Lower leg skin (tissue), 4 donors: Measurements from ENCODE around the gene SCGN. TPM values are rescaled to one million over a fixed set of nuclear protein-coding genes. Genes with fewer than 3 reads are reported as not detected.

Experiments used
- DNase-seq, 2 donors: peaks; one replicate each; pipeline ENCODE4 v3.0.0-alpha.2; 2019; ENCODE audit warnings: low spot score in 2 of 2
- H3K4me3 ChIP-seq: fragments of 200-600 bp; sonication (generic); 2 replicates; pipeline ENCODE4 v1.5.1; 2017; ENCODE audit warnings: mild to moderate bottlenecking, low read depth; ENCODE audit not compliant: poor library complexity, severe bottlenecking
- POLR2A ChIP-seq, 2 donors: fragments of 450-650 bp; IDR thresholded peaks; one replicate each; pipeline ENCODE4 v1.6.1; 2016 to 2017; ENCODE audit warnings: antibody characterized with exemption in 2 of 2, mild to moderate bottlenecking in 1 of 2, moderate library complexity in 1 of 2
- WGBS, 2 donors: methylation state at CpG; one replicate each; pipeline ENCODE4 v1.1.5; 2018; 5-methylcytosine and 5-hydroxymethylcytosine counted together
- intact Hi-C: fragments of 100-400 bp; cut with DNase I; formaldehyde crosslinking; loops from one replicate; pipeline ENCODE4 v1.15.0; 2023; ENCODE audit warnings: low total_unique reads
- total RNA-seq, 4 donors: library from RNA; depleted of rRNA; stranded (reverse); fragments of >200 nt; gene quantifications; one replicate each; pipeline ENCODE4 v1.1.0, GENCODE V29; 2016
- TF ChIP-seq, protein P1 (sequence below), 3 donors: fragments of 450-650 bp; IDR thresholded peaks; one replicate each; pipeline ENCODE4 v1.5.1; 2016; ENCODE audit warnings: antibody characterized with exemption in 3 of 3, mild to moderate bottlenecking in 3 of 3, moderate library complexity in 2 of 3

Gene SCGN
- total RNA-seq, 4 donors from 2014 or later = not detected

DNA sequence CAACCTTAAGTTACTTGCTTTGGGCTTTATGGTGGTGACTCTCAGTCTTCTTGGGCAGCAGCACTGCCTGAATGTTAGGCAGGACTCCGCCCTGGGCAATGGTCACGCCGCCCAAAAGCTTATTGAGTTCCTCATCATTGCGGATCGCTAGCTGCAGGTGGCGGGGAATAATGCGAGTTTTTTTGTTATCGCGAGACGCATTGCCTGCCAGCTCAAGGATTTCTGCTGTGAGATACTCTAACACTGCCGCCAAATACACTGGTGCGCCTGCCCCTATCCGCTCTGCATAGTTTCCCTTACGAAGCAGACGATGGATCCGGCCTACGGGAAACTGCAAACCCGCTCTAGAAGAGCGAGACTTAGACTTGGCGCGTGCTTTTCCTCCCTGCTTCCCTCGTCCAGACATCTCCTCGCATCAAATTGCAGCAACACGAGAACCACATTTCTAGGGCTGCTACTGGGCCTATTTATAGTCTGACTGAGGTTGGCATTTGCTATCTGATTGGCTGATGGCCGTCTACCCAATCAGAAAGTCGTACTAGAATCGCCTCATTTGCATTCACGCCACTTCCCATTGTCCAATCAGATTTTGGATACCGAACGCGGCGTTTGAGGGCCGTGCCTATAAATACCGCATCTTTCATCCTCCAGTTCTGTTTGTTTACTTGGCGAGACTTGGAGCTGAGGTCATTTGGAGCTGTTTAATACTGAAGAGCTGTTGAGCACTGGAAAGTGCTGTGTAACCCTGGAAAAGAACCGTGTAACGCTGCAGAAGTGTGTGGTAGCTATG is 74.3 kb downstream of the SCGN start:
- 92 to 94% methylated on average over 37 of the region's 37 CpGs for WGBS, 2 donors

DNA sequence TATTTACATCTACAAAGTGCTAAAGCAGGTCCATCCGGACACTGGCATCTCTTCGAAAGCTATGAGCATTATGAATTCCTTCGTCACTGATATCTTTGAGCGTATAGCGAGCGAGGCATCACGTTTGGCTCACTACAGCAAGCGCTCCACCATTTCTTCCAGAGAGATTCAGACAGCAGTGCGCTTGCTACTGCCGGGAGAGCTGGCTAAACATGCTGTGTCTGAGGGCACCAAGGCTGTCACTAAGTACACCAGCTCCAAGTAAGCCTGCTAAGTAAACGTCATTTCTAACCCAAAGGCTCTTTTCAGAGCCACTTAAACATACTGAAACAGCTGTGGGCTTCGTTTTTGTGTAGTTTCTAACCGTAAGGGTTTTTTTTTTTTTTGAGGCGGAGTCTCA is 75.0 kb downstream of the SCGN start:
- TF ChIP-seq POLR2A (IDR thresholded peaks at IDR 0.05) = no peak
- TF ChIP-seq, protein P1, sequence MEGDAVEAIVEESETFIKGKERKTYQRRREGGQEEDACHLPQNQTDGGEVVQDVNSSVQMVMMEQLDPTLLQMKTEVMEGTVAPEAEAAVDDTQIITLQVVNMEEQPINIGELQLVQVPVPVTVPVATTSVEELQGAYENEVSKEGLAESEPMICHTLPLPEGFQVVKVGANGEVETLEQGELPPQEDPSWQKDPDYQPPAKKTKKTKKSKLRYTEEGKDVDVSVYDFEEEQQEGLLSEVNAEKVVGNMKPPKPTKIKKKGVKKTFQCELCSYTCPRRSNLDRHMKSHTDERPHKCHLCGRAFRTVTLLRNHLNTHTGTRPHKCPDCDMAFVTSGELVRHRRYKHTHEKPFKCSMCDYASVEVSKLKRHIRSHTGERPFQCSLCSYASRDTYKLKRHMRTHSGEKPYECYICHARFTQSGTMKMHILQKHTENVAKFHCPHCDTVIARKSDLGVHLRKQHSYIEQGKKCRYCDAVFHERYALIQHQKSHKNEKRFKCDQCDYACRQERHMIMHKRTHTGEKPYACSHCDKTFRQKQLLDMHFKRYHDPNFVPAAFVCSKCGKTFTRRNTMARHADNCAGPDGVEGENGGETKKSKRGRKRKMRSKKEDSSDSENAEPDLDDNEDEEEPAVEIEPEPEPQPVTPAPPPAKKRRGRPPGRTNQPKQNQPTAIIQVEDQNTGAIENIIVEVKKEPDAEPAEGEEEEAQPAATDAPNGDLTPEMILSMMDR (IDR thresholded peaks at IDR 0.05) = no peak
- no peak overlapping the region for H3K4me3 ChIP-seq
- intact Hi-C loops = no loop called here
- WGBS, 2 donors = 87 to 91% methylated on average over 14 of the region's 14 CpGs
- DNase-seq = no peak

More for the DNA sequence above, 74.3 kb downstream of the SCGN start:
- no peak overlapping the region for H3K4me3 ChIP-seq
- no peak for TF ChIP-seq POLR2A (IDR thresholded peaks at IDR 0.05)
- TF ChIP-seq, protein P1 (IDR thresholded peaks at IDR 0.05) = no peak
- DNase-seq = no peak
- intact Hi-C loops = no loop called here

DNA sequence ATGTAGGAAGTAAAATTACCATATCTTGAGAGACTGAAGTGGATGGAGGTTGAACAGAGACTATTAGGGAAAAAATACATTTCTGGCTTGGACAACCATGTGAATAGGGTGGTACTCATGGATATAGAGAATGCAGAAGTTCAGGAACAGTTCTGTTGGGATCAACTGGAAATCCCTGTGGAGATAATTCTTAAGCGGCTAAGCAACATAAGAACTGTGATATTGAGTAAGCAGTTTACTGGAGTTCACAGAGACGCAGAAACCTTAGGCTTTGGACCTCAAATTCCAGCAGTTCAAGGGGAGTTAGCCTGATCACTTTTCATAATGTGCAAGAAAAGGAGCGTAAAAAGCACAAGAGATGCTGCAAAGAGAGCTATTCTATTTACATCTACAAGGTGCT is 78.9 kb downstream of the SCGN start:
- intact Hi-C loops = no loop called here
- no peak for DNase-seq

DNA sequence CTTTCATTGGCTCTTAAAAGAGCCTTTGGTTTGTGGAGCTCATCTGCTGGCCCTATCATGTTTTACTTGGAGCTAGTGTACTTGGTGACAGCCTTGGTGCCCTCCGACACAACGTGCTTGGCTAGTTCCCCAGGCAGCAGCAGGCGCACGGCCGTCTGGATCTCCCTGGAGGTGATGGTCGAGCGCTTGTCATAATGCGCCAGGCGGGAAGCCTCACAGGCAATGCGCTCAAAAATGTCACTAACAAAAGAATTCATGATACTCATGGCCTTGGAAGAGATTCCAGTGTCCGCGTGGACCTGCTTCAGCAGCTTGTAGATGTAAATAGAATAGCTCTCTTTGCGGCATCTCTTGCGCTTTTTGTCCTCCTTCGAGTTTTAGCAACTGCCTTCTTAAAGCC is 79.7 kb downstream of the SCGN start:
- no peak overlapping the region for H3K4me3 ChIP-seq
- DNase-seq = no peak
- intact Hi-C loops = no loop called here
- TF ChIP-seq, protein P1 (IDR thresholded peaks at IDR 0.05) = no peak
- TF ChIP-seq POLR2A (IDR thresholded peaks at IDR 0.05) = no peak
- 91 to 92% methylated on average over 15 of the region's 15 CpGs for WGBS, 2 donors

More for the DNA sequence above, 78.9 kb downstream of the SCGN start:
- no peak overlapping the region for H3K4me3 ChIP-seq
- 89 to 93% methylated on average over 3 of the region's 3 CpGs for WGBS, 2 donors
- TF ChIP-seq, protein P1 (IDR thresholded peaks at IDR 0.05) = no peak
- no peak for TF ChIP-seq POLR2A (IDR thresholded peaks at IDR 0.05)

DNA sequence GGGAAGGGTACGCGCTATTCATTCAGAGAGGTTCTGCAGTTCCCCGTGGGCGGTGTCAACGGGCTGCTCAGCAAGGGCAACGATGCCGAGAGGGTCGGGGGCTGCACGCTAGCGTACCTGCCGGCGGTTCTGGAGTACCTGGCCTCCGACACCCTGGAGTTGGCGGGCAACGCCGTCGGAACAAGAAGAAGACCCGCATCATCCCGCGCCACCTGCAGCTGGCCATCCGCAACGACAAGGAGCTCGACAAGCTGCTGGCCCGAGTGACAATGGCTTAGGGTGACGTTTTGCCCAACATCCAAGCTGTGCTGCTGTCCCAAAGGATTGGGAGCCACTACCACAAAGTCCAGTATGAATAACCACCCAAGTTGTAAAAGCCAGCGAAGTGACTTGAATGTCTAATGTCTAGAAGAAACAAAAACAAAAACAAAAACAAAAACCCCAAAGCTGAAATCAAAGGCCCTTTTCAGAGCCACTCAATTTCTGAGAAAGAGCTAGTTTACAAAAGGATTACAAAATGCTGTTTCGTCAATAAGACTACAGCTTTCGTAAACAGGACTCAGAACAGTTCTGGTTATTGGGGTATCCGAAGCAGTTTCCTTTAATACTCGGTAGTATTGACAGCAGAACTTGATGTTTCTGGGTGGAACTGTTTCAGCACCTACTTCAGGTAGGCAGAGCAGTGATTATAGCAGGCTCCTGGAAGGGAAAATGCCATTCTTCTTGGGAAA is 80.6 kb downstream of the SCGN start:
- TF ChIP-seq, protein P1 (IDR thresholded peaks at IDR 0.05) = no peak
- TF ChIP-seq POLR2A (IDR thresholded peaks at IDR 0.05) = no peak
- no peak overlapping the region for H3K4me3 ChIP-seq
- DNase-seq = no peak
- 56 to 67% methylated on average over 30 of the region's 30 CpGs for WGBS, 2 donors
- intact Hi-C loops = no loop called here
